HEK293 (cell line): ENCODE measurements around the gene RPSA.

Experiments
- HOXA7 ChIP-seq: sonication (generic); formaldehyde crosslinking; IDR thresholded peaks from 2 replicates; pipeline ENCODE4 v1.8.1; 2022; ENCODE audit warnings: missing genetic modification reagents, borderline replicate concordance
- KLF7 ChIP-seq: fragments of 450-650 bp; formaldehyde crosslinking; IDR thresholded peaks from 2 replicates; pipeline ENCODE4 v1.5.1; 2016; ENCODE audit warnings: missing biosample characterization, missing genetic modification characterization, borderline replicate concordance
- MYNN ChIP-seq: fragments of 450-650 bp; formaldehyde crosslinking; IDR thresholded peaks from 2 replicates; pipeline ENCODE4 v1.5.1; 2016; ENCODE audit warnings: missing biosample characterization, missing genetic modification characterization, borderline replicate concordance
- REPIN1 ChIP-seq: fragments of 450-650 bp; formaldehyde crosslinking; IDR thresholded peaks from 2 replicates; pipeline ENCODE4 v1.5.1; 2017; ENCODE audit warnings: missing biosample characterization, missing genetic modification characterization, low read depth
- YY2 ChIP-seq: fragments of 450-650 bp; formaldehyde crosslinking; IDR thresholded peaks from 2 replicates; pipeline ENCODE4 v1.5.1; 2016; ENCODE audit warnings: missing biosample characterization, missing genetic modification characterization
- ZBTB8A ChIP-seq: fragments of 450-650 bp; formaldehyde crosslinking; IDR thresholded peaks from 2 replicates; pipeline ENCODE4 v1.5.1; 2016; ENCODE audit warnings: missing biosample characterization, missing genetic modification characterization
- ZFP69B ChIP-seq: fragments of 450-650 bp; formaldehyde crosslinking; IDR thresholded peaks from 2 replicates; pipeline ENCODE4 v1.5.1; 2016; ENCODE audit warnings: missing biosample characterization, missing genetic modification characterization
- ZNF114 ChIP-seq: fragments of 450-650 bp; formaldehyde crosslinking; IDR thresholded peaks from 2 replicates; pipeline ENCODE4 v1.5.0; 2017; ENCODE audit warnings: missing biosample characterization, missing genetic modification characterization
- ZNF155 ChIP-seq: fragments of 450-650 bp; formaldehyde crosslinking; IDR thresholded peaks from 2 replicates; pipeline ENCODE4 v1.5.1; 2016; ENCODE audit warnings: missing biosample characterization, missing genetic modification characterization
- ZNF223 ChIP-seq: fragments of 450-650 bp; formaldehyde crosslinking; IDR thresholded peaks from 2 replicates; pipeline ENCODE4 v1.5.1; 2016; ENCODE audit warnings: missing biosample characterization, missing genetic modification characterization
- ZNF416 ChIP-seq: fragments of 450-650 bp; formaldehyde crosslinking; IDR thresholded peaks from 2 replicates; pipeline ENCODE4 v1.5.1; 2016; ENCODE audit warnings: missing biosample characterization, missing genetic modification characterization
- ZNF426 ChIP-seq: fragments of 450-650 bp; formaldehyde crosslinking; IDR thresholded peaks from 2 replicates; pipeline ENCODE4 v1.5.1; 2017; ENCODE audit warnings: missing biosample characterization, missing genetic modification characterization, mild to moderate bottlenecking, inconsistent platforms, moderate library complexity
- ZNF544 ChIP-seq: fragments of 450-650 bp; formaldehyde crosslinking; IDR thresholded peaks from 2 replicates; pipeline ENCODE4 v1.5.0; 2017; ENCODE audit warnings: missing biosample characterization, missing genetic modification characterization
- ZNF555 ChIP-seq: fragments of 450-650 bp; formaldehyde crosslinking; conservative IDR thresholded peaks from 2 replicates; pipeline ENCODE4 v1.5.1; 2017; ENCODE audit warnings: missing biosample characterization, mild to moderate bottlenecking, missing genetic modification characterization, inconsistent platforms
- ZNF561 ChIP-seq: fragments of 450-650 bp; IDR thresholded peaks from 2 replicates; pipeline ENCODE4 v1.5.1; 2018; ENCODE audit warnings: missing biosample characterization, missing genetic modification characterization, borderline replicate concordance
- ZNF600 ChIP-seq: fragments of 450-650 bp; formaldehyde crosslinking; IDR thresholded peaks from 2 replicates; pipeline ENCODE4 v1.5.1; 2016; ENCODE audit warnings: missing biosample characterization, missing genetic modification characterization
- ZNF660 ChIP-seq: fragments of 450-650 bp; IDR thresholded peaks from 2 replicates; pipeline ENCODE4 v1.5.1; 2018; ENCODE audit warnings: missing biosample characterization, mild to moderate bottlenecking, missing genetic modification characterization
- ZNF747 ChIP-seq: fragments of 450-650 bp; formaldehyde crosslinking; IDR thresholded peaks from 2 replicates; pipeline ENCODE4 v1.5.1; 2016; ENCODE audit warnings: missing biosample characterization, missing genetic modification characterization
- TF ChIP-seq, protein P1 (sequence below): fragments of 450-650 bp; formaldehyde crosslinking; IDR thresholded peaks from 2 replicates; pipeline ENCODE4 v1.5.1; 2016; ENCODE audit warnings: missing biosample characterization, missing genetic modification characterization
- TF ChIP-seq, protein P2 (sequence below): fragments of 450-650 bp; formaldehyde crosslinking; IDR thresholded peaks from 2 replicates; pipeline ENCODE4 v1.5.1; 2016; ENCODE audit warnings: missing biosample characterization, missing genetic modification characterization
- TF ChIP-seq, protein P3 (sequence below): fragments of 450-650 bp; formaldehyde crosslinking; IDR thresholded peaks from 2 replicates; pipeline ENCODE4 v1.5.1; 2017; ENCODE audit warnings: missing biosample characterization, missing genetic modification characterization
- TF ChIP-seq, protein P4 (sequence below): fragments of 450-650 bp; formaldehyde crosslinking; conservative IDR thresholded peaks from 2 replicates; pipeline ENCODE4 v1.5.1; 2016; ENCODE audit warnings: low read depth, missing biosample characterization, missing genetic modification characterization
- TF ChIP-seq, protein P5 (sequence below): fragments of 450-650 bp; formaldehyde crosslinking; IDR thresholded peaks from 2 replicates; pipeline ENCODE4 v1.5.1; 2016; ENCODE audit warnings: missing biosample characterization, missing genetic modification characterization
- TF ChIP-seq, protein P6 (sequence below): fragments of 450-650 bp; formaldehyde crosslinking; IDR thresholded peaks from 2 replicates; pipeline ENCODE4 v1.5.1; 2016; ENCODE audit warnings: missing biosample characterization, missing genetic modification characterization

The RPSA gene

DNA sequence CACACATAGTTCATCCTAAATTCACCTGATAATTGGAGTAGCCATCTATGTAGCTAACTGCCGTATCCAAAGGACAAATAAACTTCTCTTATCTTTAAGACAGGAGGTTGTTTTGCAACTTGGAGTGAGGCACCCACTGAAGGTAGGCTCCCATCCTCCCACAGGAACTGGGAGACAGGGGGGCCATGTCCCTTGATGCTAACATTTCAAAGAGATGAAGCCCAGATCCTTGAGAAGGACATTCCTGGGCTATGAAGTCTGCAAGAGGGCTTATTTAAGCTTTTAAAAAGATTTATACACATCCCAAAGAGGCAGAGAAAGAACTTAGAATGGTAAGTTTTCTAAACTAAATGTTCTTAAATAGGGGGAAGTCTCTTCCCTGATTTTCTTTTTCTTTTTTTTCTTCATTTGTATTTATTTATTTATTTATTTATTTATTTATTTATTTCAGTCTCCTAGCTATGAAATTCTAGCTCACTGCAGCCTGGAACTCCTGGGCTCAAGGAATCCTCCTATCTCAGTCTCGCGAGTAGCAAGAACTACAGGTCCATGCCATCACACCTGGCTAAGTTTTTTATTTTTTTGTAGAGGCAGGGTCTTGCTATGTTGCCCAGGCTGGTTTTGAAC, 48.2 kb downstream of the RPSA start (continued):
- TF ChIP-seq ZNF561 (no peak), MYNN (no peak), ZNF426 (tag by site-specific recombination) (peak; percentile 50), ZBTB8A (peak; percentile 35; the same call in 1 of the 2 replicates), KLF7 (tag by site-specific recombination) (no peak), ZNF600 (no peak), ZNF747 (tag by site-specific recombination) (no peak), HOXA7 (no peak), YY2 (no peak), ZNF544 (tag by site-specific recombination) (no peak), ZNF223 (no peak), ZNF416 (tag by site-specific recombination) (no peak), ZNF155 (tag by site-specific recombination) (no peak), ZNF660 (tag by site-specific recombination) (no peak), ZNF114 (no peak), REPIN1 (tag by site-specific recombination) (no peak), ZFP69B (no peak), ZNF555 (tag by site-specific recombination) (peak; percentile 48)
- TF ChIP-seq, protein P1, sequence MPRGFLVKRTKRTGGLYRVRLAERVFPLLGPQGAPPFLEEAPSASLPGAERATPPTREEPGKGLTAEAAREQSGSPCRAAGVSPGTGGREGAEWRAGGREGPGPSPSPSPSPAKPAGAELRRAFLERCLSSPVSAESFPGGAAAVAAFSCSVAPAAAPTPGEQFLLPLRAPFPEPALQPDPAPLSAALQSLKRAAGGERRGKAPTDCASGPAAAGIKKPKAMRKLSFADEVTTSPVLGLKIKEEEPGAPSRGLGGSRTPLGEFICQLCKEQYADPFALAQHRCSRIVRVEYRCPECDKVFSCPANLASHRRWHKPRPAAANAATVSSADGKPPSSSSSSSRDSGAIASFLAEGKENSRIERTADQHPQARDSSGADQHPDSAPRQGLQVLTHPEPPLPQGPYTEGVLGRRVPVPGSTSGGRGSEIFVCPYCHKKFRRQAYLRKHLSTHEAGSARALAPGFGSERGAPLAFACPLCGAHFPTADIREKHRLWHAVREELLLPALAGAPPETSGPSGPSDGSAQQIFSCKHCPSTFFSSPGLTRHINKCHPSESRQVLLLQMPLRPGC (tag by site-specific recombination): no peak
- TF ChIP-seq, protein P2, sequence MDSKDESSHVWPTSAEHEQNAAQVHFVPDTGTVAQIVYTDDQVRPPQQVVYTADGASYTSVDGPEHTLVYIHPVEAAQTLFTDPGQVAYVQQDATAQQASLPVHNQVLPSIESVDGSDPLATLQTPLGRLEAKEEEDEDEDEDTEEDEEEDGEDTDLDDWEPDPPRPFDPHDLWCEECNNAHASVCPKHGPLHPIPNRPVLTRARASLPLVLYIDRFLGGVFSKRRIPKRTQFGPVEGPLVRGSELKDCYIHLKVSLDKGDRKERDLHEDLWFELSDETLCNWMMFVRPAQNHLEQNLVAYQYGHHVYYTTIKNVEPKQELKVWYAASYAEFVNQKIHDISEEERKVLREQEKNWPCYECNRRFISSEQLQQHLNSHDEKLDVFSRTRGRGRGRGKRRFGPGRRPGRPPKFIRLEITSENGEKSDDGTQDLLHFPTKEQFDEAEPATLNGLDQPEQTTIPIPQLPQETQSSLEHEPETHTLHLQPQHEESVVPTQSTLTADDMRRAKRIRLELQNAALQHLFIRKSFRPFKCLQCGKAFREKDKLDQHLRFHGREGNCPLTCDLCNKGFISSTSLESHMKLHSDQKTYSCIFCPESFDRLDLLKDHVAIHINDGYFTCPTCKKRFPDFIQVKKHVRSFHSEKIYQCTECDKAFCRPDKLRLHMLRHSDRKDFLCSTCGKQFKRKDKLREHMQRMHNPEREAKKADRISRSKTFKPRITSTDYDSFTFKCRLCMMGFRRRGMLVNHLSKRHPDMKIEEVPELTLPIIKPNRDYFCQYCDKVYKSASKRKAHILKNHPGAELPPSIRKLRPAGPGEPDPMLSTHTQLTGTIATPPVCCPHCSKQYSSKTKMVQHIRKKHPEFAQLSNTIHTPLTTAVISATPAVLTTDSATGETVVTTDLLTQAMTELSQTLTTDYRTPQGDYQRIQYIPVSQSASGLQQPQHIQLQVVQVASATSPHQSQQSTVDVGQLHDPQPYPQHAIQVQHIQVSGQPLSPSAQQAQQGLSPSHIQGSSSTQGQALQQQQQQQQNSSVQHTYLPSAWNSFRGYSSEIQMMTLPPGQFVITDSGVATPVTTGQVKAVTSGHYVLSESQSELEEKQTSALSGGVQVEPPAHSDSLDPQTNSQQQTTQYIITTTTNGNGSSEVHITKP (tag by site-specific recombination): no peak
- TF ChIP-seq, protein P3, sequence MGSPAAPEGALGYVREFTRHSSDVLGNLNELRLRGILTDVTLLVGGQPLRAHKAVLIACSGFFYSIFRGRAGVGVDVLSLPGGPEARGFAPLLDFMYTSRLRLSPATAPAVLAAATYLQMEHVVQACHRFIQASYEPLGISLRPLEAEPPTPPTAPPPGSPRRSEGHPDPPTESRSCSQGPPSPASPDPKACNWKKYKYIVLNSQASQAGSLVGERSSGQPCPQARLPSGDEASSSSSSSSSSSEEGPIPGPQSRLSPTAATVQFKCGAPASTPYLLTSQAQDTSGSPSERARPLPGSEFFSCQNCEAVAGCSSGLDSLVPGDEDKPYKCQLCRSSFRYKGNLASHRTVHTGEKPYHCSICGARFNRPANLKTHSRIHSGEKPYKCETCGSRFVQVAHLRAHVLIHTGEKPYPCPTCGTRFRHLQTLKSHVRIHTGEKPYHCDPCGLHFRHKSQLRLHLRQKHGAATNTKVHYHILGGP: no peak
- TF ChIP-seq, protein P4, sequence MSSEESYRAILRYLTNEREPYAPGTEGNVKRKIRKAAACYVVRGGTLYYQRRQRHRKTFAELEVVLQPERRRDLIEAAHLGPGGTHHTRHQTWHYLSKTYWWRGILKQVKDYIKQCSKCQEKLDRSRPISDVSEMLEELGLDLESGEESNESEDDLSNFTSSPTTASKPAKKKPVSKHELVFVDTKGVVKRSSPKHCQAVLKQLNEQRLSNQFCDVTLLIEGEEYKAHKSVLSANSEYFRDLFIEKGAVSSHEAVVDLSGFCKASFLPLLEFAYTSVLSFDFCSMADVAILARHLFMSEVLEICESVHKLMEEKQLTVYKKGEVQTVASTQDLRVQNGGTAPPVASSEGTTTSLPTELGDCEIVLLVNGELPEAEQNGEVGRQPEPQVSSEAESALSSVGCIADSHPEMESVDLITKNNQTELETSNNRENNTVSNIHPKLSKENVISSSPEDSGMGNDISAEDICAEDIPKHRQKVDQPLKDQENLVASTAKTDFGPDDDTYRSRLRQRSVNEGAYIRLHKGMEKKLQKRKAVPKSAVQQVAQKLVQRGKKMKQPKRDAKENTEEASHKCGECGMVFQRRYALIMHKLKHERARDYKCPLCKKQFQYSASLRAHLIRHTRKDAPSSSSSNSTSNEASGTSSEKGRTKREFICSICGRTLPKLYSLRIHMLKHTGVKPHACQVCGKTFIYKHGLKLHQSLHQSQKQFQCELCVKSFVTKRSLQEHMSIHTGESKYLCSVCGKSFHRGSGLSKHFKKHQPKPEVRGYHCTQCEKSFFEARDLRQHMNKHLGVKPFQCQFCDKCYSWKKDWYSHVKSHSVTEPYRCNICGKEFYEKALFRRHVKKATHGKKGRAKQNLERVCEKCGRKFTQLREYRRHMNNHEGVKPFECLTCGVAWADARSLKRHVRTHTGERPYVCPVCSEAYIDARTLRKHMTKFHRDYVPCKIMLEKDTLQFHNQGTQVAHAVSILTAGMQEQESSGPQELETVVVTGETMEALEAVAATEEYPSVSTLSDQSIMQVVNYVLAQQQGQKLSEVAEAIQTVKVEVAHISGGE (tag by site-specific recombination): peak; percentile 65
- TF ChIP-seq, protein P5, sequence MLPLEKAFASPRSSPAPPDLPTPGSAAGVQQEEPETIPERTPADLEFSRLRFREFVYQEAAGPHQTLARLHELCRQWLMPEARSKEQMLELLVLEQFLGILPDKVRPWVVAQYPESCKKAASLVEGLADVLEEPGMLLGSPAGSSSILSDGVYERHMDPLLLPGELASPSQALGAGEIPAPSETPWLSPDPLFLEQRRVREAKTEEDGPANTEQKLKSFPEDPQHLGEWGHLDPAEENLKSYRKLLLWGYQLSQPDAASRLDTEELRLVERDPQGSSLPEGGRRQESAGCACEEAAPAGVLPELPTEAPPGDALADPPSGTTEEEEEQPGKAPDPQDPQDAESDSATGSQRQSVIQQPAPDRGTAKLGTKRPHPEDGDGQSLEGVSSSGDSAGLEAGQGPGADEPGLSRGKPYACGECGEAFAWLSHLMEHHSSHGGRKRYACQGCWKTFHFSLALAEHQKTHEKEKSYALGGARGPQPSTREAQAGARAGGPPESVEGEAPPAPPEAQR (tag by site-specific recombination): no peak
- TF ChIP-seq, protein P6, sequence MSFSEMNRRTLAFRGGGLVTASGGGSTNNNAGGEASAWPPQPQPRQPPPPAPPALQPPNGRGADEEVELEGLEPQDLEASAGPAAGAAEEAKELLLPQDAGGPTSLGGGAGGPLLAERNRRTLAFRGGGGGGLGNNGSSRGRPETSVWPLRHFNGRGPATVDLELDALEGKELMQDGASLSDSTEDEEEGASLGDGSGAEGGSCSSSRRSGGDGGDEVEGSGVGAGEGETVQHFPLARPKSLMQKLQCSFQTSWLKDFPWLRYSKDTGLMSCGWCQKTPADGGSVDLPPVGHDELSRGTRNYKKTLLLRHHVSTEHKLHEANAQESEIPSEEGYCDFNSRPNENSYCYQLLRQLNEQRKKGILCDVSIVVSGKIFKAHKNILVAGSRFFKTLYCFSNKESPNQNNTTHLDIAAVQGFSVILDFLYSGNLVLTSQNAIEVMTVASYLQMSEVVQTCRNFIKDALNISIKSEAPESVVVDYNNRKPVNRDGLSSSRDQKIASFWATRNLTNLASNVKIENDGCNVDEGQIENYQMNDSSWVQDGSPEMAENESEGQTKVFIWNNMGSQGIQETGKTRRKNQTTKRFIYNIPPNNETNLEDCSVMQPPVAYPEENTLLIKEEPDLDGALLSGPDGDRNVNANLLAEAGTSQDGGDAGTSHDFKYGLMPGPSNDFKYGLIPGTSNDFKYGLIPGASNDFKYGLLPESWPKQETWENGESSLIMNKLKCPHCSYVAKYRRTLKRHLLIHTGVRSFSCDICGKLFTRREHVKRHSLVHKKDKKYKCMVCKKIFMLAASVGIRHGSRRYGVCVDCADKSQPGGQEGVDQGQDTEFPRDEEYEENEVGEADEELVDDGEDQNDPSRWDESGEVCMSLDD (tag by site-specific recombination): no peak
